HL-60 (cell line): ENCODE results near the gene RNF5.

ENCODE experiments used
- DNase-seq, 2 experiments: peaks; one replicate each; pipeline ENCODE4 v3.0.0-alpha.2; 2010 to 2020; ENCODE audit warnings: low read depth in 1 of 2, low spot score in 1 of 2
- H3K27ac ChIP-seq: fragments of 250-450 bp; sonication (Bioruptor Pico); replicated peaks from 2 replicates; pipeline ENCODE4 v1.5.1; 2020; ENCODE audit warnings: mild to moderate bottlenecking, moderate library complexity
- H3K27me3 ChIP-seq: fragments of 250-450 bp; sonication (Bioruptor Pico); 2 replicates; pipeline ENCODE4 v1.5.1; 2021; ENCODE audit warnings: mild to moderate bottlenecking, moderate library complexity; ENCODE audit not compliant: insufficient read depth, poor library complexity, severe bottlenecking
- H3K4me3 ChIP-seq: replicated peaks from 2 replicates; pipeline ENCODE4 v1.5.1; 2011; ENCODE audit warnings: mild to moderate bottlenecking, control low read depth, low read length; ENCODE audit not compliant: insufficient read depth
- CTCF ChIP-seq: IDR thresholded peaks from one replicate; pipeline ENCODE4 v1.5.1; 2011; ENCODE audit warnings: low read length, control low read depth, inconsistent platforms; ENCODE audit not compliant: insufficient read depth
- GABPA ChIP-seq: IDR thresholded peaks from 2 replicates; pipeline ENCODE4 v1.6.1; 2012; ENCODE audit warnings: low read depth
- POLR2AphosphoS5 ChIP-seq: IDR thresholded peaks from 2 replicates; pipeline ENCODE4 v1.6.1; 2012; ENCODE audit warnings: low read depth
- REST ChIP-seq: IDR thresholded peaks from 2 replicates; pipeline ENCODE4 v1.6.1; 2012; ENCODE audit warnings: low read depth; ENCODE audit not compliant: insufficient replicate concordance
- SPI1 ChIP-seq: IDR thresholded peaks from 2 replicates; pipeline ENCODE4 v1.6.1; 2012; ENCODE audit warnings: low read depth, mild to moderate bottlenecking, borderline replicate concordance

The RNF5 gene

GRCh38 chr6:32166411-32167061, 11.7 kb upstream of the RNF5 start:
- no peaks in the 10 kb centered on the region for H3K27me3 ChIP-seq
- H3K27ac ChIP-seq = no peak overlapping the region
- DNase-seq = no peak
- no peak for TF ChIP-seq CTCF
- TF ChIP-seq SPI1 = no peak
- TF ChIP-seq REST = no peak
- TF ChIP-seq GABPA = no peak
- TF ChIP-seq POLR2AphosphoS5 = no peak
- H3K4me3 ChIP-seq = no peak overlapping the region

GRCh38 chr6:32167154-32167760, 10.9 kb upstream of the RNF5 start:
- H3K4me3 ChIP-seq = no peak overlapping the region
- TF ChIP-seq CTCF (no peak), POLR2AphosphoS5 (no peak), REST (no peak)
- H3K27me3 ChIP-seq = no peaks in the 10 kb centered on the region
- no peak overlapping the region for H3K27ac ChIP-seq
- no peak for DNase-seq

- TF ChIP-seq GABPA (no peak), REST (no peak), SPI1 (no peak), CTCF (no peak), POLR2AphosphoS5 (no peak)
- H3K27me3 ChIP-seq = no peaks in the 10 kb centered on the region
- H3K4me3 ChIP-seq = no peak overlapping the region
- no peak overlapping the region for H3K27ac ChIP-seq
- no peak for DNase-seq
Observed at GRCh38 chr6:32167761-32168262, 10.4 kb upstream of the RNF5 start.
